Astrocyte of the hippocampus (primary cell): Measurements from ENCODE around the gene DHX36.

Source experiments
- DNase-seq: peaks from one replicate; pipeline ENCODE4 v3.0.0; 2011; ENCODE audit warnings: low read depth, low spot score

Gene DHX36

DNA sequence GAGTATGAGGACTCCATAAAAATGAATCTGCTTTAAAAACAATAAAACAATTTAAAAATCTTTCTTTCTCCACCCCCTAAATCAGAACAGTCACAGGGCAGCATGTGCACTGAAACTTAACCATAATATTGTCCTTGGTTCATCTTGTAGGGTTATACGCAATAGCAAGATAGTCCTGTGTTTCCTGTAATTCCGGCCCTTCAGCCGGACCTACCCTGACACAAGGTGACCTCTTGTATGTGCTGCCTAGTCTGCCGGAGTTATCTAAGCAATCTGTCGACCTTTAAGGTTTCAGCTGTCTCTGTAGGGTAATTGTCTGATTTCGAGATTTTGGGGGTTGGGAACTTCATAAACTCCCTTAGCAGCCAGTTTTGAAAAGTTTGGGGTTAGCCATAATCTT lies 99.9 kb downstream of the DHX36 start:
- DNase-seq = no peak

DNA sequence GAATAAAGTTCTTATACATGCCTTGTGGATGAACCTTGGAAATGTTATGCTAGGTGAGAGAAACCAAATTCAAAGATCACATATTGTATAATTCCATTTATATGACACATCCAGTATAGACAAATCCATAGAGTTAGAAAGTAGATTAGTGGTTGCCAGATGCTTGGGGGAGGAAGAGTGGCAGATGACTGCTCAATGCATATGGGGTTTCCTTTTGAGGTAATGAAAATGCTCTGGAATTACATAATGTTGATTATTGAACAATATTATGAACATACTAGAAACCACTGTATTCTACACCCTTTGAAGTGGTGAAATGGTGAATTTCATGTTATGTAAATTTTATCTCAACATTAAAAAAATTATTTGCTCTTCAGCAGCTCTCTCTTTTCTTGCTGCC lies 100.8 kb downstream of the DHX36 start:
- no peak for DNase-seq
